ENCODE data around the gene C18orf32. TPM values are rescaled to one million over a fixed set of nuclear protein-coding genes. Genes with fewer than 3 reads are reported as not detected.

C18orf32 gene
- total and polyA plus RNA-seq, 2 of the 8 experiments (the other 6 are each of a cell fraction or from before 2014, with no cell fraction given) = 17.3 to 20.1 TPM

- H4K8ac ChIP-seq (ENCODE audit: extremely low read depth, insufficient read depth, low read length) = no peak overlapping the region
- no peak overlapping the region for H4K5ac ChIP-seq (ENCODE audit: insufficient read length, low read depth, low read length)
- peaks cover 0 to 2% of the 10 kb centered on the region in 2 experiments for H4K20me1 ChIP-seq (replicated peaks in 1 of 2; ENCODE audit: control insufficient read depth in 1 of 2, insufficient read depth in 2 of 2, low read length in 2 of 2)
- no peaks in the 10 kb centered on the region for H3K27me3 ChIP-seq (replicated peaks in 1 of 4; ENCODE audit: control insufficient read depth in 3 of 4, extremely low read depth in 1 of 4, insufficient read depth in 3 of 4, low read length in 3 of 4)
- ChIA-PET POLR2A (ENCODE audit: partially characterized antibody) (no interaction called here), CTCF (ENCODE audit: partially characterized antibody) (no interaction called here)
- no peaks in the 10 kb centered on the region for H3K36me3 ChIP-seq (ENCODE audit: control insufficient read depth in 2 of 4, insufficient read depth in 4 of 4, low read length in 3 of 4)
- H2BK20ac ChIP-seq (ENCODE audit: low read length) = no peak overlapping the region
- WGBS, 2 experiments (ENCODE audit: extremely low coverage in 1 of 2, insufficient coverage in 1 of 2, insufficient read length in 1 of 2, insufficient replicate concordance in 2 of 2, low coverage in 1 of 2, low lambda C conversion rate in 2 of 2, missing lambda C conversion rate in 1 of 2) = 94% methylated on average over 7 of the region's 7 CpGs; no CpG with 5 or more reads in 1 of the 2 experiments
- H2AFZ ChIP-seq (ENCODE audit: low read length) = no peak overlapping the region
- H3K14ac ChIP-seq (ENCODE audit: insufficient read length) = no peak overlapping the region
- no peak for TF ChIP-seq SIN3A (conservative IDR thresholded peaks at IDR 0.05 in 1 of 2, IDR thresholded peaks at IDR 0.05 in 1 of 2; ENCODE audit: low read depth in 1 of 2, low read length in 2 of 2)
- TF ChIP-seq JUN (IDR thresholded peaks at IDR 0.05; ENCODE audit: low read depth, low read length) = no peak
- no peak for TF ChIP-seq TAF1 (IDR thresholded peaks at IDR 0.05; ENCODE audit: low read depth, low read length)
- no peak for TF ChIP-seq KDM4A (IDR thresholded peaks at IDR 0.05; ENCODE audit: low read depth, low read length, severe bottlenecking)
- DNase-seq (ENCODE audit: low read depth in 1 of 2, low spot score in 2 of 2) (no peak), FAIRE-seq (no peak)
- no peak overlapping the region for H3K4me2 ChIP-seq (ENCODE audit: insufficient read depth in 1 of 2, low read depth in 2 of 2, low read length in 2 of 2)
- no peak overlapping the region for H3K9ac ChIP-seq (replicated peaks in 1 of 4; ENCODE audit: extremely low read depth in 1 of 4, low read depth in 3 of 4, low read length in 3 of 4)
- peaks cover 0 to 3% (median 0%) of the 10 kb centered on the region in 4 experiments; a peak in 1 of 7 replicates for H3K4me1 ChIP-seq (replicated peaks in 1 of 4; ENCODE audit: control insufficient read depth in 3 of 4, insufficient read depth in 4 of 4, low read length in 3 of 4)
- no peaks in the 10 kb centered on the region for H3K79me1 ChIP-seq (ENCODE audit: low read depth, low read length)
- no peak overlapping the region for H3K23ac ChIP-seq (ENCODE audit: insufficient read length)
- no peak overlapping the region for H4K91ac ChIP-seq (replicated peaks; ENCODE audit: insufficient read length, low read length)
- no peak overlapping the region for H2BK12ac ChIP-seq (ENCODE audit: low read depth, low read length)
- no peak overlapping the region for H3K4ac ChIP-seq (replicated peaks; ENCODE audit: insufficient read length, low read depth, low read length)
- H3K23me2 ChIP-seq (ENCODE audit: low read depth, low read length) = no peaks in the 10 kb centered on the region
- H2BK120ac ChIP-seq (replicated peaks; ENCODE audit: low read depth, low read length) = no peak overlapping the region
- peaks cover 0 to 2% of the 10 kb centered on the region in 2 experiments; a peak in 1 of 4 replicates for H3K79me2 ChIP-seq (ENCODE audit: control insufficient read depth in 1 of 2, insufficient read depth in 2 of 2, low read length in 2 of 2)
- H2BK15ac ChIP-seq (ENCODE audit: low read length) = no peak overlapping the region
- no peak overlapping the region for H2AK5ac ChIP-seq (ENCODE audit: low read depth, low read length)
- no peak overlapping the region for H3K4me3 ChIP-seq (ENCODE audit: extremely low read depth in 1 of 4, insufficient read depth in 2 of 4, low read depth in 3 of 4, low read length in 4 of 4)
- no peak overlapping the region for H3K18ac ChIP-seq (ENCODE audit: extremely low read depth, low read length)
- no peak overlapping the region for H3K56ac ChIP-seq (replicated peaks; ENCODE audit: insufficient read length, low read depth, low read length)
- no peak overlapping the region for H2BK5ac ChIP-seq (ENCODE audit: low read depth, low read length)
- no peaks in the 10 kb centered on the region for H3K9me3 ChIP-seq (ENCODE audit: insufficient read depth in 2 of 2, low read depth in 1 of 2, low read length in 1 of 2)
- no peak overlapping the region for H3K27ac ChIP-seq (ENCODE audit: low read depth, low read length)
Measured at GRCh38 chr18:49441338-49441938, 45.6 kb downstream of the C18orf32 start.
